ENCODE measurements around the gene FCRL2.

The FCRL2 gene

DNA sequence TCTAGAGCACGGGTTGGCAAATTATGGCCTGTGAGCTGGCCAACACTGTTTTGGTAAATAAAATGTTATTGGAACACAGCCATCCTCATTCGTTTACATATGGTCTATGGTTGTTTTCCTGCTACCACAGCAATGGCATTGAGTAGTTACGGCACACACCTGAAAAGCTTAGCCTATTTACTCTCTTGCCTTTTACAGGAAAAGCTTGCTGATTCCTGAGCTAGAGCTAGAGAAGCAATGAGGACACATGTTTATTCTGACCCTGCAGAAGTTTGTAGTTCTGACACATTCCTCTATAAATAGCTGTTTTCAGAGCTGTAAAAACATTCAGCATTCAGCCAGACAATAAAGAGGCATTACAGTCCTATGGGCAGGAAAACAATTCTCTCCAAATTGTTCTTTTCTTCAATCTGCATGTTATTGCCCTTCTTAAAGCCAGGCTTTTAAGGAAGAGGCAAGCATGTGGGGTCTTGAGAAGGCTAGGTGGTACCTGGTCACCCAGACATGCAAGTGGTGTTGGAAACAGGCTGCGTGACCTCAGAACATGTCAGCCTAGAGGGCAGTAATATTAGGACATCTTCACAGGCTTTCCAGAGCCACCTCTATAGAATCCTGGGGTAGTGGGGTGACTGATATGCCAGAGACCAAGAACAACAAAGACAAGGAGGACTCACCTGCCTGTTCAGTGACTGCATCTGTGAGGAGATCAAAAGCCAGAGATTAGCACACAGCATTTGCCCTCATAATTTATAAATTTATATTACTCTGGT is 1.6 kb downstream of the FCRL2 start:
- TF ChIP-seq CTCF (IDR thresholded peaks at IDR 0.05; ENCODE audit: low read depth, low read length), result no peak
- no peak overlapping the region for H3K4me3 ChIP-seq (ENCODE audit: low read depth, low read length)
- no peak for DNase-seq (ENCODE audit: low read depth, low spot score)
- in situ Hi-C loops (cut with HindIII; ENCODE audit: low sequenced_read_pairs), result no loop called here

DNA sequence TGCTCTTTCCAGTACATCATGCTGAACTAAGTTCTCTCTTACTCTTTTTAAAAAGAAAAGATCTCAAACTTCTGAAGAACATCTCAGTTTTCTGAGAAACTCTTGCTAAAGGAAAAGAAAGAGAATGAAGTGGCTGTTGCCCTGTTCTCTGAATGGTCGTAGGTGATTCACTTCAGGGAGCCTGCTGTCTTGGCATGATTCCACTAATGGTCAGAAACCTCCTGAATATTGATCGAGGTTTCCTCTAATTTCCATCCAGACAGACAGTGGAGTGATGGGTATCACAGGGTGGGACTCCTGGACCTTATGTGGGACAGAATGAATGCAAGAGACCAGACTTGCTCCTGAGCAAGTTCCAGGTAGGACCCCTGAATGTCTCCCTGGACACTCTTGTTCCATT is 2.5 kb downstream of the FCRL2 start:
- DNase-seq (ENCODE audit: low read depth, low spot score), result no peak

GRCh38 chr1:157773493-157774350 is 3.2 kb downstream of the FCRL2 start:
- H3K4me3 ChIP-seq (ENCODE audit: low read depth, low read length), result no peak overlapping the region
- TF ChIP-seq CTCF (IDR thresholded peaks at IDR 0.05; ENCODE audit: low read depth, low read length), result no peak
- in situ Hi-C loops (cut with HindIII; ENCODE audit: low sequenced_read_pairs), result no loop called here
- DNase-seq (ENCODE audit: low read depth, low spot score), result no peak

More for the DNA sequence above, 2.5 kb downstream of the FCRL2 start:
- no peak for TF ChIP-seq CTCF (IDR thresholded peaks at IDR 0.05; ENCODE audit: low read depth, low read length)
- no peak overlapping the region for H3K4me3 ChIP-seq (ENCODE audit: low read depth, low read length)
- in situ Hi-C loops (cut with HindIII; ENCODE audit: low sequenced_read_pairs), result no loop called here

DNA sequence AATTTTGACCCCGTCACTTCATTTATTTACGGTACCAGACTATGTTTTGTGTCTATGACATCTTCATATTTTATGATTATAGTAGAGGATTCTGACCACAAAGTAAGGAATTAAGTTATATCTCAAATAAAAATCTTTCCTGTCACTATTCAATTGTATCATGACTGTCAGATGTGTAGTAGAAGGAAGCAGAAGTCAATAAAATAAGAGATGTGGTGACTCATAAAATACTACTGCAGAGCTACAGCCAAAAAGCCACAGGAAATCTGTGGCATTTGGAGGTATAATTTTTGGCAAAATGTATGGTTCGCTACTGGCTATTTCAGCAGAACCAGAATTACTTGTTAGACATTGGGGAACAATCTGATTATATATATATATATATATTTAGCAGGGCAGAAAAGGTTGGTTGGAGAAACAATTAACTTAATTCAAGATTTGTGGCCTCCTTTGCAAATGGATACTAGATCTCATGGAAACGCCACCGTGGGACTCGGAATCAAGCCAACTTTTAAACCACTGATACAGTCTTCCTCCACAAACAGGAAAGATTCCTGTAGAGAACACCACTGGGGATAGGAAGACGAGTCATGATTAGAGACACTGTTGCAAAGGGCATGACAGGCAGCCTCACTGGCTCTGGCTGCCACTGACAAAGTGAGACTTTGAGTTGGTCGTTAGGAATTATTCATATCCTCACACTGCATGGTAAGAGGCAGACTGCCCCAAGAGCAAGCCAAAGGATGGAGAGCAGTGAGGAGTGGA is 5.1 kb downstream of the FCRL2 start:
- H3K4me3 ChIP-seq (ENCODE audit: low read depth, low read length), result no peak overlapping the region
- TF ChIP-seq CTCF (IDR thresholded peaks at IDR 0.05; ENCODE audit: low read depth, low read length), result no peak
- in situ Hi-C loops (cut with HindIII; ENCODE audit: low sequenced_read_pairs), result no loop called here
- DNase-seq (ENCODE audit: low read depth, low spot score), result no peak

- H3K4me3 ChIP-seq (ENCODE audit: low read depth, low read length), result no peak overlapping the region
- peak; percentile 18 for TF ChIP-seq CTCF (IDR thresholded peaks at IDR 0.05; ENCODE audit: low read depth, low read length)
- in situ Hi-C loops (cut with HindIII; ENCODE audit: low sequenced_read_pairs), result no loop called here
- DNase-seq (ENCODE audit: low read depth, low spot score), result no peak
Measured at GRCh38 chr1:157770442-157771043, 6.4 kb downstream of the FCRL2 start.

DNA sequence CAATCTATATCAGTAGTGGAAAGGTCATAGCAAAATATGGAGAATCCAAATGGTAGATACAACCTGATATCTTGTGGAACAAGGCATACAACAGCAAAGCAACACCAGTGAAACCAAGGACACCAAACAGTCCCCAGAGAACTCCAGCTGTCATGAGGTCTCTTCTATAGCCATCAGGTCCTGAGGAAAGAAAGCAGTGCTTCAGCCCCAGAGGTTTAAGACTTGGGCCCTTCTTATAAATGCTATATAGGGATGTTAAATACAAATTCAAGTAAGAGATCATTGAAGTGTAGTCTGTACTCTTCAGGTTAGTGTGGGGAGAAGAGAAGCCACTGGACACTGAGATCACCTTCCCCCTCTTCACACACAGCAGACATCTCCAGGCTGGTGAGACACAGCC is 10.1 kb downstream of the FCRL2 start:
- in situ Hi-C loops (cut with HindIII; ENCODE audit: low sequenced_read_pairs), result no loop called here
- H3K4me3 ChIP-seq (ENCODE audit: low read depth, low read length), result no peak overlapping the region
- no peak for DNase-seq (ENCODE audit: low read depth, low spot score)
- no peak for TF ChIP-seq CTCF (IDR thresholded peaks at IDR 0.05; ENCODE audit: low read depth, low read length)

All from astrocyte of the spinal cord (primary cell).